Measurements from ENCODE around the gene LRRTM4.
"Not testable (repeated sequence)": the region's sequence is repeated elsewhere in the genome, so short reads cannot be mapped to it uniquely, and the experiment has no call there.

Gene LRRTM4

GRCh38 chr2:77046339-77046738, 475.8 kb downstream of the LRRTM4 start:
- no peaks in the 10 kb centered on the region for H3K27me3 Mint-ChIP-seq (ENCODE audit: low read depth, poor library complexity)
- H3K4me1 Mint-ChIP-seq = no peaks in the 10 kb centered on the region
- no peak for DNase-seq
- no peak for TF ChIP-seq CTCF (IDR thresholded peaks at IDR 0.05)
- no peaks in the 10 kb centered on the region for H3K36me3 Mint-ChIP-seq (ENCODE audit: low read depth)
- no peak overlapping the region for H3K27ac Mint-ChIP-seq
- no peak overlapping the region for H3K4me3 Mint-ChIP-seq
- peaks cover 11% of the 10 kb centered on the region for H3K9me3 Mint-ChIP-seq

- H3K4me1 Mint-ChIP-seq; H3K4me3 Mint-ChIP-seq; H3K27me3 Mint-ChIP-seq (ENCODE audit: low read depth, poor library complexity); H3K27ac Mint-ChIP-seq; DNase-seq; H3K36me3 Mint-ChIP-seq (ENCODE audit: low read depth): not testable (repeated sequence)
- H3K9me3 Mint-ChIP-seq = peaks cover 11% of the 10 kb centered on the region
Measured at GRCh38 chr2:77045456-77045855, 476.7 kb downstream of the LRRTM4 start.

- no peaks in the 10 kb centered on the region for H3K9me3 Mint-ChIP-seq
Measured at GRCh38 chr2:77034445-77034844, 487.7 kb downstream of the LRRTM4 start.

GRCh38 chr2:77029237-77029636, 492.9 kb downstream of the LRRTM4 start:
- H3K27ac Mint-ChIP-seq; H3K36me3 Mint-ChIP-seq (ENCODE audit: low read depth); DNase-seq; H3K4me1 Mint-ChIP-seq; H3K9me3 Mint-ChIP-seq; H3K4me3 Mint-ChIP-seq; H3K27me3 Mint-ChIP-seq (ENCODE audit: low read depth, poor library complexity): not testable (repeated sequence)

More at GRCh38 chr2:77034445-77034844, 487.7 kb downstream of the LRRTM4 start:
- no peak overlapping the region for H3K4me3 Mint-ChIP-seq
- H3K27me3 Mint-ChIP-seq (ENCODE audit: low read depth, poor library complexity) = no peaks in the 10 kb centered on the region
- no peak for DNase-seq
- H3K27ac Mint-ChIP-seq = no peak overlapping the region
- no peaks in the 10 kb centered on the region for H3K36me3 Mint-ChIP-seq (ENCODE audit: low read depth)
- TF ChIP-seq CTCF (IDR thresholded peaks at IDR 0.05) = no peak
- no peaks in the 10 kb centered on the region for H3K4me1 Mint-ChIP-seq

- Mint-ChIP-seq H3K4me3 (no peak overlapping the region), H3K27me3 (ENCODE audit: low read depth, poor library complexity) (no peaks in the 10 kb centered on the region), H3K9me3 (peaks cover 6% of the 10 kb centered on the region), H3K4me1 (no peaks in the 10 kb centered on the region), H3K27ac (no peak overlapping the region), H3K36me3 (ENCODE audit: low read depth) (no peaks in the 10 kb centered on the region)
- no peak for TF ChIP-seq CTCF (IDR thresholded peaks at IDR 0.05)
- no peak for DNase-seq
Measured at GRCh38 chr2:77028032-77028600, 494.1 kb downstream of the LRRTM4 start.

- TF ChIP-seq CTCF (IDR thresholded peaks at IDR 0.05) = no peak
- H3K27ac Mint-ChIP-seq = no peak overlapping the region
- H3K36me3 Mint-ChIP-seq (ENCODE audit: low read depth) = no peaks in the 10 kb centered on the region
- H3K9me3 Mint-ChIP-seq = peaks cover 14% of the 10 kb centered on the region
- no peaks in the 10 kb centered on the region for H3K27me3 Mint-ChIP-seq (ENCODE audit: low read depth, poor library complexity)
- H3K4me1 Mint-ChIP-seq = no peaks in the 10 kb centered on the region
- DNase-seq = no peak
- H3K4me3 Mint-ChIP-seq = no peak overlapping the region
Measured at GRCh38 chr2:77025714-77026113, 496.5 kb downstream of the LRRTM4 start.

GRCh38 chr2:77021161-77021560, 501.0 kb downstream of the LRRTM4 start:
- no peak for DNase-seq
- H3K27ac Mint-ChIP-seq = no peak overlapping the region
- no peak overlapping the region for H3K4me3 Mint-ChIP-seq
- H3K9me3 Mint-ChIP-seq = peaks cover 14% of the 10 kb centered on the region
- no peaks in the 10 kb centered on the region for H3K4me1 Mint-ChIP-seq
- no peaks in the 10 kb centered on the region for H3K27me3 Mint-ChIP-seq (ENCODE audit: low read depth, poor library complexity)
- TF ChIP-seq CTCF (IDR thresholded peaks at IDR 0.05) = no peak
- no peaks in the 10 kb centered on the region for H3K36me3 Mint-ChIP-seq (ENCODE audit: low read depth)

Data from nephron progenitor cell (in vitro differentiated cells).